HepG2 (cell line): Measurements from ENCODE around the gene PNMA5. TPM values are rescaled to one million over a fixed set of nuclear protein-coding genes. Genes with fewer than 3 reads are reported as not detected.

Experiments used
- ATF6 ChIP-seq: sonication (generic); formaldehyde crosslinking; conservative IDR thresholded peaks from 2 replicates; pipeline ENCODE4 v1.4.0; 2020; ENCODE audit warnings: missing genetic modification reagents
- ATRX ChIP-seq: sonication (generic); formaldehyde crosslinking; IDR thresholded peaks from 2 replicates; pipeline ENCODE4 v1.4.0; 2020; ENCODE audit warnings: missing genetic modification reagents, borderline replicate concordance
- CBX5 ChIP-seq: sonication (generic); formaldehyde crosslinking; IDR thresholded peaks from 2 replicates; pipeline ENCODE4 v1.4.0; 2020; ENCODE audit warnings: missing genetic modification reagents, borderline replicate concordance
- GATA4 ChIP-seq: sonication (generic); IDR thresholded peaks from 2 replicates; pipeline ENCODE4 v1.6.1; 2016; ENCODE audit warnings: antibody characterized with exemption, low read depth, borderline replicate concordance
- GATAD1 ChIP-seq: IDR thresholded peaks from 2 replicates; pipeline ENCODE4 v1.6.1; 2016; ENCODE audit warnings: missing genetic modification reagents, missing compliant biosample characterization
- HOXD1 ChIP-seq: sonication (generic); formaldehyde crosslinking; IDR thresholded peaks from 2 replicates; pipeline ENCODE4 v1.5.0; 2020; ENCODE audit warnings: missing genetic modification reagents
- IRF2 ChIP-seq: IDR thresholded peaks from 2 replicates; pipeline ENCODE4 v1.6.1; 2018; ENCODE audit warnings: missing genetic modification reagents, missing compliant biosample characterization
- KDM2A ChIP-seq: sonication (generic); formaldehyde crosslinking; IDR thresholded peaks from 2 replicates; pipeline ENCODE4 v1.4.0; 2020; ENCODE audit warnings: low read depth, missing genetic modification reagents, borderline replicate concordance
- KDM6A ChIP-seq: IDR thresholded peaks from 2 replicates; pipeline ENCODE4 v1.6.1; 2016; ENCODE audit warnings: low read depth
- MAF1 ChIP-seq: sonication (generic); formaldehyde crosslinking; IDR thresholded peaks from 2 replicates; pipeline ENCODE4 v1.5.0; 2020; ENCODE audit warnings: missing genetic modification reagents, borderline replicate concordance
- MED1 ChIP-seq: sonication (generic); formaldehyde crosslinking; IDR thresholded peaks from 2 replicates; pipeline ENCODE4 v1.4.0; 2020; ENCODE audit warnings: missing genetic modification reagents
- MIXL1 ChIP-seq: IDR thresholded peaks from 2 replicates; pipeline ENCODE4 v1.6.1; 2016
- MTF1 ChIP-seq: sonication (generic); formaldehyde crosslinking; IDR thresholded peaks from 2 replicates; pipeline ENCODE4 v1.5.0; 2020; ENCODE audit warnings: missing genetic modification reagents
- MYPOP ChIP-seq: sonication (generic); formaldehyde crosslinking; IDR thresholded peaks from 2 replicates; pipeline ENCODE4 v1.8.1; 2023; ENCODE audit warnings: mild to moderate bottlenecking, moderate library complexity, missing genetic modification reagents
- NFYC ChIP-seq: IDR thresholded peaks from 2 replicates; pipeline ENCODE4 v1.6.1; 2016; ENCODE audit warnings: missing genetic modification reagents, missing compliant biosample characterization
- PCBP1 ChIP-seq: fragments of 200-400 bp; formaldehyde crosslinking; IDR thresholded peaks from 2 replicates; pipeline ENCODE4 v1.6.1; 2017; ENCODE audit warnings: mild to moderate bottlenecking, low read depth, low read length, borderline replicate concordance
- RARG ChIP-seq: sonication (generic); formaldehyde crosslinking; IDR thresholded peaks from 2 replicates; pipeline ENCODE4 v1.4.0; 2020; ENCODE audit warnings: low read depth, mild to moderate bottlenecking, missing genetic modification reagents
- RBFOX2 ChIP-seq: fragments of 200-400 bp; formaldehyde crosslinking; IDR thresholded peaks from 2 replicates; pipeline ENCODE4 v1.6.1; 2017; ENCODE audit warnings: low read depth, mild to moderate bottlenecking, low read length
- SETDB1 ChIP-seq: sonication (generic); formaldehyde crosslinking; IDR thresholded peaks from 2 replicates; pipeline ENCODE4 v1.5.1; 2020; ENCODE audit warnings: missing genetic modification reagents, mild to moderate bottlenecking, borderline replicate concordance
- TARDBP ChIP-seq: sonication (generic); formaldehyde crosslinking; IDR thresholded peaks from 2 replicates; pipeline ENCODE4 v1.8.0; 2022; ENCODE audit warnings: mild to moderate bottlenecking, missing genetic modification reagents
- TIGD3 ChIP-seq: sonication (generic); formaldehyde crosslinking; IDR thresholded peaks from 2 replicates; pipeline ENCODE4 v1.5.1; 2020; ENCODE audit warnings: mild to moderate bottlenecking, missing genetic modification reagents, borderline replicate concordance
- ZKSCAN8 ChIP-seq: IDR thresholded peaks from 2 replicates; pipeline ENCODE4 v1.6.1; 2016; ENCODE audit warnings: borderline replicate concordance, missing genetic modification reagents, missing compliant biosample characterization
- ZNF253 ChIP-seq: sonication (generic); formaldehyde crosslinking; IDR thresholded peaks from 2 replicates; pipeline ENCODE4 v1.8.0; 2022; ENCODE audit warnings: mild to moderate bottlenecking, missing genetic modification reagents, borderline replicate concordance
- ZNF329 ChIP-seq: sonication (generic); formaldehyde crosslinking; IDR thresholded peaks from 2 replicates; pipeline ENCODE4 v1.9.0; 2021; ENCODE audit warnings: low read depth, mild to moderate bottlenecking, missing genetic modification reagents
- ZNF350 ChIP-seq: sonication (generic); formaldehyde crosslinking; IDR thresholded peaks from 2 replicates; pipeline ENCODE4 v1.4.0; 2020; ENCODE audit warnings: mild to moderate bottlenecking, low read depth, missing genetic modification reagents, borderline replicate concordance
- ZNF607 ChIP-seq: sonication (generic); formaldehyde crosslinking; IDR thresholded peaks from 2 replicates; pipeline ENCODE4 v1.5.1; 2020; ENCODE audit warnings: missing genetic modification reagents, mild to moderate bottlenecking, borderline replicate concordance
- polyA plus RNA-seq, 8 experiments: library from polyadenylated mRNA; depleted of rRNA in 3 of 8; stranded (reverse) in 7 of 8; unstranded in 1 of 8; fragments of >200 nt; fragmentation: Illumina TruSeq in 4 of 8; extraction: Trizol in 4 of 8; gene quantifications; 2 replicates each; pipeline versions ENCODE4 v1.2.1 to v1.2.3, GENCODE V29; 2011 to 2016; ENCODE audit warnings: low read depth in 4 of 8, missing spikeins in 1 of 8, mixed read lengths in 1 of 8; ENCODE audit not compliant: insufficient read depth in 1 of 8
- total RNA-seq, 5 experiments: library from RNA; depleted of rRNA; stranded (reverse); fragments of >200 nt; fragmentation: Illumina TruSeq; extraction: Trizol; gene quantifications; 2 replicates each; pipeline ENCODE4 v1.2.3, GENCODE V29; 2016; ENCODE audit warnings: low read depth in 1 of 5
- TF ChIP-seq, protein P1 (sequence below): sonication (generic); formaldehyde crosslinking; IDR thresholded peaks from 2 replicates; pipeline ENCODE4 v1.8.0; 2022; ENCODE audit warnings: mild to moderate bottlenecking, missing genetic modification reagents, moderate library complexity

Gene PNMA5
- total and polyA plus RNA-seq, 2 of the 13 experiments (the other 11 are each of a cell fraction or from before 2014, with no cell fraction given) = not detected

DNA sequence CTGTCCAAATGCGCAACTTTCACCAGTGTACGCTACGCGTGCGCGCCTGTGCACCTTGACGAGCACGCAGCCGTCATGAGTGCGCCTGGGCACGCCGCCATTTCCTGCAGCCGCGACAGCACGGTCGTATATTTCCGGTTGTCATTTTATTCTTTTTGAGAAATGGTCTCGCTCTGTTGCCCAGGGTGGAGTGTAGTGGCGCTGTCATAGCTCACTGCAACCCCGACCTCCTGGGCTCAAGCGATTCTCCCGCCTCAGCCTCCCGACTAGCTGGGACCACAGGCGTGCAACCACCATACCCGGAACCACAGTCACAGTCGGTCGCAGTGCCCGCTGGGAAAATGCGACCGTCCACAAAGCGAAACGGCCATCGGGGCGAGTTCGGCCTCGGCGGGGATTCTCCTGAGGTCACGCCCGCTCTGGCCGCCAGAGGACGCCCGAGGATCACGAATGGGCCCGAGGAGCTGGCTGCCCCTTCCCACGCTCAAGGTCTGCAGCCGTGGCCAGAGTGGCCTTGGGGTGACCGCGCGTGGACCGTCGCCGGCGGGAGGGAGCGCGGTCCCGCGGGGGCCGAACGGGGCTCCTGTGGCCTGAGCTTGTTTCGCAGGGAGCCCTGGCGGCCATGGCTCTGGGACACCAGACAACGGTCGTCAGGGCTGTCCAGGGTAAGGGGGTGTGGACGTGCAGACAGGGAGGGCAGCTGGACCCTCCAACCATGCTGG is 38.6 kb upstream of the PNMA5 start (continued):
- TF ChIP-seq ZKSCAN8 (CRISPR knock-in tag) = no peak
- no peak for TF ChIP-seq MTF1 (CRISPR knock-in tag)
- no peak for TF ChIP-seq MYPOP (CRISPR knock-in tag)
- TF ChIP-seq KDM2A (CRISPR knock-in tag) = peak; percentile 26; the same call in 1 of the 2 replicates
- TF ChIP-seq GATAD1 (CRISPR knock-in tag) = peak; percentile 38; the same call in 1 of the 2 replicates
- no peak for TF ChIP-seq PCBP1
- peak; percentile 61; the same call in 1 of the 2 replicates for TF ChIP-seq ZNF350 (CRISPR knock-in tag)
- no peak for TF ChIP-seq ZNF329 (CRISPR knock-in tag)
- TF ChIP-seq KDM6A (CRISPR knock-in tag) = no peak
- TF ChIP-seq ATRX = no peak
- no peak for TF ChIP-seq TARDBP
- TF ChIP-seq MAF1 (CRISPR knock-in tag) = no peak
- TF ChIP-seq MIXL1 (CRISPR knock-in tag) = no peak
- TF ChIP-seq GATA4 = no peak
- TF ChIP-seq, protein P1, sequence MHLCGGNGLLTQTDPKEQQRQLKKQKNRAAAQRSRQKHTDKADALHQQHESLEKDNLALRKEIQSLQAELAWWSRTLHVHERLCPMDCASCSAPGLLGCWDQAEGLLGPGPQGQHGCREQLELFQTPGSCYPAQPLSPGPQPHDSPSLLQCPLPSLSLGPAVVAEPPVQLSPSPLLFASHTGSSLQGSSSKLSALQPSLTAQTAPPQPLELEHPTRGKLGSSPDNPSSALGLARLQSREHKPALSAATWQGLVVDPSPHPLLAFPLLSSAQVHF = no peak
- TF ChIP-seq SETDB1 (CRISPR knock-in tag) = no peak
- TF ChIP-seq ATF6 (CRISPR knock-in tag) = no peak
- TF ChIP-seq ZNF253 (CRISPR knock-in tag) = no peak
- TF ChIP-seq NFYC (CRISPR knock-in tag) = no peak
- no peak for TF ChIP-seq MED1
- 0 out of 2 replicates have a peak, but pooled peaks have one; percentile 49 for TF ChIP-seq CBX5
- no peak for TF ChIP-seq RBFOX2
- TF ChIP-seq HOXD1 (CRISPR knock-in tag) = 0 out of 2 replicates have a peak, but pooled peaks have one; percentile 41
- TF ChIP-seq ZNF607 (CRISPR knock-in tag) = no peak
- TF ChIP-seq RARG (CRISPR knock-in tag) = no peak
- no peak for TF ChIP-seq IRF2 (CRISPR knock-in tag)
- no peak for TF ChIP-seq TIGD3 (CRISPR knock-in tag)
